Measurements from ENCODE around the gene LCE3E.

Gene LCE3E

GRCh38 chr1:152543820-152544219 lies 22.8 kb downstream of the LCE3E start (continued):
- no peak for TF ChIP-seq ZNF138 (tag by site-specific recombination; IDR thresholded peaks at IDR 0.05; ENCODE audit: borderline replicate concordance)

DNA sequence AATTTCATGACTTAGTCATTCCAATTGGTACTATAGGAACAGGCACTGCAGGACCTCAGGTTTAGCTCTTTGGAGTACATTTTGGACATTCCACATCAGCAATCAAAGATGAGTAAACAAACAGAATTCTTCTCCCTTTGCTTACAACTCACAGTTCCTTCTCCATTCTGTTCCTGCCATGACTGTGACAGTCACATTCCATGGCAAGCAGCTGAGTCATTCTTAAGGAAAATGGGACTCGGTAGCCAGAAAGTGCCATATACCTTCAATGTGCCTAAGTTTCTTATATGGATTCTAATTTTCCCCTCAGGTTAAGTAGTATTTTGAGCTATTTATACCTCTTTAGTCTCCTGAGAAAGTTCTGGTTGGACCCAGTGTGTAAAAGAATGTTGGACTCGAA lies 26.7 kb downstream of the LCE3E start:
- POLR2A ChIA-PET: no interaction called here
- Histone ChIP-seq H3K36me3 (ENCODE audit: control insufficient read depth in 2 of 2, insufficient read depth in 1 of 2, low read length in 2 of 2) (no peaks in the 10 kb centered on the region), H3K9me3 (ENCODE audit: control insufficient read depth, insufficient read depth, low read depth, low read length) (no peaks in the 10 kb centered on the region), H3K27ac (ENCODE audit: extremely low read depth, low read depth, low read length) (no peak overlapping the region), H3K4me1 (ENCODE audit: control insufficient read depth, insufficient read depth, low read length) (no peaks in the 10 kb centered on the region), H3K4me3 (ENCODE audit: low read depth, low read length) (no peak overlapping the region)
- TF ChIP-seq ZNF501 (tag by site-specific recombination; IDR thresholded peaks at IDR 0.05): no peak
- TF ChIP-seq GLI2 (tag by site-specific recombination; IDR thresholded peaks at IDR 0.05; ENCODE audit: borderline replicate concordance, low read depth): no peak
- TF ChIP-seq ZNF132 (tag by site-specific recombination; IDR thresholded peaks at IDR 0.05; ENCODE audit: borderline replicate concordance): no peak
- no peak for TF ChIP-seq ZNF670 (tag by site-specific recombination; IDR thresholded peaks at IDR 0.05; ENCODE audit: low read depth)
- TF ChIP-seq ZNF529 (tag by site-specific recombination; IDR thresholded peaks at IDR 0.05; ENCODE audit: insufficient replicate concordance): no peak
- TF ChIP-seq ZFHX2 (tag by site-specific recombination; conservative IDR thresholded peaks at IDR 0.05): no peak
- no peak for TF ChIP-seq ZNF175 (tag by site-specific recombination; IDR thresholded peaks at IDR 0.05)
- TF ChIP-seq ZNF48 (tag by site-specific recombination; IDR thresholded peaks at IDR 0.05): no peak
- TF ChIP-seq ZFP37 (tag by site-specific recombination; IDR thresholded peaks at IDR 0.05): no peak
- CTCF ChIA-PET: interaction anchor here (0.6 kb wide), 2 partner anchors 654 to 785 kb away, joined by 3 read pairs; no protein-coding TSS in a partner anchor

- H3K4me3 ChIP-seq (ENCODE audit: low read depth, low read length): no peak overlapping the region
- no peaks in the 10 kb centered on the region for H3K36me3 ChIP-seq (ENCODE audit: control insufficient read depth in 2 of 2, insufficient read depth in 1 of 2, low read length in 2 of 2)
- ChIA-PET CTCF (no interaction called here), POLR2A (no interaction called here)
- no peak overlapping the region for H3K27ac ChIP-seq (ENCODE audit: extremely low read depth, low read depth, low read length)
- no peaks in the 10 kb centered on the region for H3K9me3 ChIP-seq (ENCODE audit: control insufficient read depth, insufficient read depth, low read depth, low read length)
- no peaks in the 10 kb centered on the region for H3K4me1 ChIP-seq (ENCODE audit: control insufficient read depth, insufficient read depth, low read length)
- TF ChIP-seq ZNF416 (tag by site-specific recombination; IDR thresholded peaks at IDR 0.05) (no peak), PBX3 (CRISPR knock-in tag; IDR thresholded peaks at IDR 0.05) (no peak), ZNF76 (tag by site-specific recombination; IDR thresholded peaks at IDR 0.05; ENCODE audit: borderline replicate concordance, low read depth) (no peak), ZNF747 (tag by site-specific recombination; IDR thresholded peaks at IDR 0.05) (no peak)
- TF ChIP-seq, protein P1, sequence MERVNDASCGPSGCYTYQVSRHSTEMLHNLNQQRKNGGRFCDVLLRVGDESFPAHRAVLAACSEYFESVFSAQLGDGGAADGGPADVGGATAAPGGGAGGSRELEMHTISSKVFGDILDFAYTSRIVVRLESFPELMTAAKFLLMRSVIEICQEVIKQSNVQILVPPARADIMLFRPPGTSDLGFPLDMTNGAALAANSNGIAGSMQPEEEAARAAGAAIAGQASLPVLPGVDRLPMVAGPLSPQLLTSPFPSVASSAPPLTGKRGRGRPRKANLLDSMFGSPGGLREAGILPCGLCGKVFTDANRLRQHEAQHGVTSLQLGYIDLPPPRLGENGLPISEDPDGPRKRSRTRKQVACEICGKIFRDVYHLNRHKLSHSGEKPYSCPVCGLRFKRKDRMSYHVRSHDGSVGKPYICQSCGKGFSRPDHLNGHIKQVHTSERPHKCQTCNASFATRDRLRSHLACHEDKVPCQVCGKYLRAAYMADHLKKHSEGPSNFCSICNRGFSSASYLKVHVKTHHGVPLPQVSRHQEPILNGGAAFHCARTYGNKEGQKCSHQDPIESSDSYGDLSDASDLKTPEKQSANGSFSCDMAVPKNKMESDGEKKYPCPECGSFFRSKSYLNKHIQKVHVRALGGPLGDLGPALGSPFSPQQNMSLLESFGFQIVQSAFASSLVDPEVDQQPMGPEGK (tag by site-specific recombination; IDR thresholded peaks at IDR 0.05): no peak
These were observed 29.1 kb downstream of the LCE3E start for GRCh38 chr1:152537496-152537895.

DNA sequence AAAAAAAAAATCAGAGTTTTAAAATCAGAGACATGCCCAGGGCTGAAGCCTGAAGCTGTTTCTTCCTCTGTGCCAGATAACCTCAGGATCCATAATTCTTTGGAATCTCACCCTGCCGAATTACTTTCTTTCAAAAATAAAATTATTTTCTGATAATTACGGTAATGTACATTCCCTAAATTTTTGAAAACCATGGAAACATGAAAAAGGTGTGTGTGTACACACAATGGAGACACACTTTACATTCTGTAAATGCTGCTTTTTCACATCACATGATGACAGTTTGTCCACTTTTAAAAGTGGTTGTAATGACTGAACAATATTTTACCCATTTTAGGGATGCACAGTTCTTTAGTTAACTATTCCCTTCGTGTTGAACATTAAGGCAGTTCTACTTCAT lies 30.8 kb downstream of the LCE3E start:
- no peaks in the 10 kb centered on the region for H3K4me1 ChIP-seq (ENCODE audit: control insufficient read depth, insufficient read depth, low read length)
- H3K27ac ChIP-seq (ENCODE audit: extremely low read depth, low read depth, low read length): no peak overlapping the region
- CTCF ChIA-PET: no interaction called here
- no peaks in the 10 kb centered on the region for H3K9me3 ChIP-seq (ENCODE audit: control insufficient read depth, insufficient read depth, low read depth, low read length)
- no peak overlapping the region for H3K4me3 ChIP-seq (ENCODE audit: low read depth, low read length)
- POLR2A ChIA-PET: no interaction called here
- no peaks in the 10 kb centered on the region for H3K36me3 ChIP-seq (ENCODE audit: control insufficient read depth in 2 of 2, insufficient read depth in 1 of 2, low read length in 2 of 2)
- TF ChIP-seq BCL6B (tag by site-specific recombination; IDR thresholded peaks at IDR 0.05) (no peak), PRDM1 (tag by site-specific recombination; IDR thresholded peaks at IDR 0.05) (no peak), MYNN (tag by site-specific recombination; IDR thresholded peaks at IDR 0.05; ENCODE audit: borderline replicate concordance) (no peak), ZNF624 (tag by site-specific recombination; IDR thresholded peaks at IDR 0.05) (no peak), FEZF1 (tag by site-specific recombination; IDR thresholded peaks at IDR 0.05) (no peak), ZNF555 (tag by site-specific recombination; conservative IDR thresholded peaks at IDR 0.05) (no peak), RBAK (tag by site-specific recombination; IDR thresholded peaks at IDR 0.05) (no peak), ZNF623 (tag by site-specific recombination; IDR thresholded peaks at IDR 0.05) (no peak), ZSCAN16 (tag by site-specific recombination; IDR thresholded peaks at IDR 0.05) (no peak), KLF1 (tag by site-specific recombination; IDR thresholded peaks at IDR 0.05) (no peak), ZNF571 (tag by site-specific recombination; IDR thresholded peaks at IDR 0.05) (no peak), SALL2 (tag by site-specific recombination; IDR thresholded peaks at IDR 0.05; ENCODE audit: borderline replicate concordance) (no peak)
- TF ChIP-seq, protein P2, sequence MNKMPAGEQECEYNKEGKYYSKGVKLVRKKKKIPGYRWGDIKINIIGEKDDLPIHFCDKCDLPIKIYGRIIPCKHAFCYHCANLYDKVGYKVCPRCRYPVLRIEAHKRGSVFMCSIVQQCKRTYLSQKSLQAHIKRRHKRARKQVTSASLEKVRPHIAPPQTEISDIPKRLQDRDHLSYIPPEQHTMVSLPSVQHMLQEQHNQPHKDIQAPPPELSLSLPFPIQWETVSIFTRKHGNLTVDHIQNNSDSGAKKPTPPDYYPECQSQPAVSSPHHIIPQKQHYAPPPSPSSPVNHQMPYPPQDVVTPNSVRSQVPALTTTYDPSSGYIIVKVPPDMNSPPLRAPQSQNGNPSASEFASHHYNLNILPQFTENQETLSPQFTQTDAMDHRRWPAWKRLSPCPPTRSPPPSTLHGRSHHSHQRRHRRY (tag by site-specific recombination; IDR thresholded peaks at IDR 0.05): no peak

All from HEK293 (cell line).